Ishikawa (cell line): ENCODE results near the gene ELOVL6.

Experiments
- MAX ChIP-seq: IDR thresholded peaks from 2 replicates; pipeline ENCODE4 v1.6.1; 2012
- RAD21 ChIP-seq: IDR thresholded peaks from 2 replicates; pipeline ENCODE4 v1.6.1; 2012; ENCODE audit warnings: low read depth

GRCh38 chr4:110099638-110100037, 98.8 kb downstream of the ELOVL6 start:
- no peak for TF ChIP-seq MAX
- no peak for TF ChIP-seq RAD21
